ENCODE data around the gene CNTNAP2.

GRCh38 chr7:147707926-147708325 is 1591.3 kb downstream of the CNTNAP2 start:
- TF ChIP-seq POLR2AphosphoS5 (IDR thresholded peaks at IDR 0.05) (no peak), POLR2A (IDR thresholded peaks at IDR 0.05) (no peak), EP300 (IDR thresholded peaks at IDR 0.05) (no peak)
- TF ChIP-seq, protein P1, sequence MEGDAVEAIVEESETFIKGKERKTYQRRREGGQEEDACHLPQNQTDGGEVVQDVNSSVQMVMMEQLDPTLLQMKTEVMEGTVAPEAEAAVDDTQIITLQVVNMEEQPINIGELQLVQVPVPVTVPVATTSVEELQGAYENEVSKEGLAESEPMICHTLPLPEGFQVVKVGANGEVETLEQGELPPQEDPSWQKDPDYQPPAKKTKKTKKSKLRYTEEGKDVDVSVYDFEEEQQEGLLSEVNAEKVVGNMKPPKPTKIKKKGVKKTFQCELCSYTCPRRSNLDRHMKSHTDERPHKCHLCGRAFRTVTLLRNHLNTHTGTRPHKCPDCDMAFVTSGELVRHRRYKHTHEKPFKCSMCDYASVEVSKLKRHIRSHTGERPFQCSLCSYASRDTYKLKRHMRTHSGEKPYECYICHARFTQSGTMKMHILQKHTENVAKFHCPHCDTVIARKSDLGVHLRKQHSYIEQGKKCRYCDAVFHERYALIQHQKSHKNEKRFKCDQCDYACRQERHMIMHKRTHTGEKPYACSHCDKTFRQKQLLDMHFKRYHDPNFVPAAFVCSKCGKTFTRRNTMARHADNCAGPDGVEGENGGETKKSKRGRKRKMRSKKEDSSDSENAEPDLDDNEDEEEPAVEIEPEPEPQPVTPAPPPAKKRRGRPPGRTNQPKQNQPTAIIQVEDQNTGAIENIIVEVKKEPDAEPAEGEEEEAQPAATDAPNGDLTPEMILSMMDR (IDR thresholded peaks at IDR 0.05), result no peak
